Measurements from ENCODE around the gene C1RL. TPM values are rescaled to one million over a fixed set of nuclear protein-coding genes. Genes with fewer than 3 reads are reported as not detected.

Gene C1RL
- total RNA-seq, 4 donors from 2014 or later = 28.5 to 50.8 (median 34.7) TPM

GRCh38 chr12:7090222-7090998 lies 18.6 kb downstream of the C1RL start:
- peak; percentile 62 to 63 for DNase-seq (ENCODE audit: low spot score in 2 of 2)
- peaks cover 50% of the 10 kb centered on the region for H3K4me1 ChIP-seq
- H3K9me3 ChIP-seq = no peaks in the 10 kb centered on the region
- TF ChIP-seq POLR2A (IDR thresholded peaks at IDR 0.05) (no peak), EP300 (IDR thresholded peaks at IDR 0.05) (no peak), POLR2AphosphoS5 (IDR thresholded peaks at IDR 0.05) (no peak)
- TF ChIP-seq, protein P1, sequence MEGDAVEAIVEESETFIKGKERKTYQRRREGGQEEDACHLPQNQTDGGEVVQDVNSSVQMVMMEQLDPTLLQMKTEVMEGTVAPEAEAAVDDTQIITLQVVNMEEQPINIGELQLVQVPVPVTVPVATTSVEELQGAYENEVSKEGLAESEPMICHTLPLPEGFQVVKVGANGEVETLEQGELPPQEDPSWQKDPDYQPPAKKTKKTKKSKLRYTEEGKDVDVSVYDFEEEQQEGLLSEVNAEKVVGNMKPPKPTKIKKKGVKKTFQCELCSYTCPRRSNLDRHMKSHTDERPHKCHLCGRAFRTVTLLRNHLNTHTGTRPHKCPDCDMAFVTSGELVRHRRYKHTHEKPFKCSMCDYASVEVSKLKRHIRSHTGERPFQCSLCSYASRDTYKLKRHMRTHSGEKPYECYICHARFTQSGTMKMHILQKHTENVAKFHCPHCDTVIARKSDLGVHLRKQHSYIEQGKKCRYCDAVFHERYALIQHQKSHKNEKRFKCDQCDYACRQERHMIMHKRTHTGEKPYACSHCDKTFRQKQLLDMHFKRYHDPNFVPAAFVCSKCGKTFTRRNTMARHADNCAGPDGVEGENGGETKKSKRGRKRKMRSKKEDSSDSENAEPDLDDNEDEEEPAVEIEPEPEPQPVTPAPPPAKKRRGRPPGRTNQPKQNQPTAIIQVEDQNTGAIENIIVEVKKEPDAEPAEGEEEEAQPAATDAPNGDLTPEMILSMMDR (IDR thresholded peaks at IDR 0.05) = no peak
- H3K36me3 ChIP-seq = peaks cover 33% of the 10 kb centered on the region
- H3K27me3 ChIP-seq = no peaks in the 10 kb centered on the region
- H3K27ac ChIP-seq = peak overlapping the region; percentile 90
- WGBS = 69% methylated on average over 16 of the region's 16 CpGs
- H3K4me3 ChIP-seq = peak overlapping the region; percentile 52

DNA sequence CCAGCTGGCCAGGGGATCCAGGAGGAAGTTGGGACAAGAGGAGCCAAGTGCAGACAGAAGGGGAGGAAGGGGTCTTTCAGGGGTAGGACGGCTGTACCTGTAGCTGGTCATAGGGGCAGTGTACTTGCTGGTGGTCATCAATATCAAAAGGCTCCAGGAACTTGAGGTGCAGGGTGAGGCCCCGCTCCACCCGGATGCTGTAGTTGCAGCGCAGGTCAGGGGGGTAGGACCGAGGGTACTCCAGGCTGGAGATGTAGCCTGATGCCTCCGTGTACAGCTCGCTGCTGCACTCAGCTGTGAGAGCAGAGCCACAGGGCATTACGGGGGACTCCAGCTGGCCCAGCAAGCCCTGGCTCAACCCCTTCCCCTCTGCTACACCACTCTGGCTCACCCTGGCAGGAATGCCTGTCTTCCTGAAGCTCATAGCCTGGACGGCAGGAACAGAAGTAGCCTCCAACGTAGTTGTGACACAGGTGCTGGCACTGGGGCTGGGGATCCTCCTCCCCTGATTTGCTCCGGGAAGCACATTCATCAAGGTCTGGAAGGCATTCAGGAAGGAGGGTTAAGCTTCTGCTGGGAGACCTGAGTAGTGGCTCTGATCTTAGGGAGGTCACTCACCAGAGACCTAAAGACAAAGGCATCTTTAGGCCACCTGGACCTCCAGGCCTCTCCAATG lies 19.7 kb downstream of the C1RL start:
- H3K36me3 ChIP-seq = peaks cover 38% of the 10 kb centered on the region
- WGBS = 78% methylated on average over 7 of the region's 11 CpGs
- no peaks in the 10 kb centered on the region for H3K9me3 ChIP-seq
- H3K4me3 ChIP-seq = peak overlapping the region; percentile 52
- no peaks in the 10 kb centered on the region for H3K27me3 ChIP-seq
- no peak overlapping the region for H3K27ac ChIP-seq
- TF ChIP-seq POLR2A (IDR thresholded peaks at IDR 0.05) = no peak
- TF ChIP-seq EP300 (IDR thresholded peaks at IDR 0.05) = no peak
- TF ChIP-seq, protein P1 (IDR thresholded peaks at IDR 0.05) = no peak
- TF ChIP-seq POLR2AphosphoS5 (IDR thresholded peaks at IDR 0.05) = no peak
- DNase-seq (ENCODE audit: low spot score in 2 of 2) = peak in 1 of 2 donors; percentile 72
- peaks cover 47% of the 10 kb centered on the region for H3K4me1 ChIP-seq

- Histone ChIP-seq H3K27ac (no peak overlapping the region), H3K36me3 (peaks cover 38% of the 10 kb centered on the region)
- DNase-seq (ENCODE audit: low spot score in 2 of 2) = no peak
Measured at GRCh38 chr12:7083125-7083524, 25.9 kb downstream of the C1RL start.

GRCh38 chr12:7081037-7081436 lies 28.0 kb downstream of the C1RL start:
- no peak for DNase-seq (ENCODE audit: low spot score in 2 of 2)
- peaks cover 26% of the 10 kb centered on the region for H3K36me3 ChIP-seq
- H3K27ac ChIP-seq = no peak overlapping the region
- no peak overlapping the region for H3K4me3 ChIP-seq
- no peaks in the 10 kb centered on the region for H3K9me3 ChIP-seq
- H3K27me3 ChIP-seq = no peaks in the 10 kb centered on the region
- TF ChIP-seq, protein P1 (IDR thresholded peaks at IDR 0.05) = no peak
- TF ChIP-seq POLR2AphosphoS5 (IDR thresholded peaks at IDR 0.05) = no peak
- TF ChIP-seq EP300 (IDR thresholded peaks at IDR 0.05) = no peak
- no peak for TF ChIP-seq POLR2A (IDR thresholded peaks at IDR 0.05)
- 71% methylated on average over 14 of the region's 14 CpGs for whole genome bisulfite sequencing
- H3K4me1 ChIP-seq = peaks cover 32% of the 10 kb centered on the region

More at GRCh38 chr12:7083125-7083524, 25.9 kb downstream of the C1RL start:
- peaks cover 32% of the 10 kb centered on the region for H3K4me1 ChIP-seq
- TF ChIP-seq EP300 (IDR thresholded peaks at IDR 0.05) (no peak), POLR2AphosphoS5 (IDR thresholded peaks at IDR 0.05) (no peak), POLR2A (IDR thresholded peaks at IDR 0.05) (no peak)
- TF ChIP-seq, protein P1 (IDR thresholded peaks at IDR 0.05) = no peak
- no peaks in the 10 kb centered on the region for H3K9me3 ChIP-seq
- H3K4me3 ChIP-seq = no peak overlapping the region
- no peaks in the 10 kb centered on the region for H3K27me3 ChIP-seq

DNA sequence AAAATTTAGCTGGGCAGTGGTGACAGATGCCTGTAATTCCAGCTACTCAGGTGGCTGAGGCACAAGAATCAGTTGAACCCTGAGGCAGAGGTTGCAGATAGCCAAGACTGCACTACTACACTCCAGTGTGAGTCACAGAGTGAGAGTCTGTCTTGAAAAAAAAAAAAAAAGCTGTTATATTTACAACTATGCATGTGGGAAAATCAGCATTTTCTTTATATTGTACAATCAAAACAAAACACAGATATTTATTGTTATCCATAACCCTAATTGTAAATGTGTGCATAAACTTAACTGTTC lies 29.2 kb downstream of the C1RL start:
- no peak for TF ChIP-seq EP300 (IDR thresholded peaks at IDR 0.05)
- no peak for TF ChIP-seq POLR2AphosphoS5 (IDR thresholded peaks at IDR 0.05)
- TF ChIP-seq POLR2A (IDR thresholded peaks at IDR 0.05) = no peak
- TF ChIP-seq, protein P1 (IDR thresholded peaks at IDR 0.05) = no peak
- peaks cover 32% of the 10 kb centered on the region for H3K4me1 ChIP-seq
- peak overlapping the region; percentile 89 for H3K27ac ChIP-seq
- H3K9me3 ChIP-seq = no peaks in the 10 kb centered on the region
- no peak for DNase-seq (ENCODE audit: low spot score in 2 of 2)
- H3K4me3 ChIP-seq = peak overlapping the region; percentile 8
- H3K27me3 ChIP-seq = no peaks in the 10 kb centered on the region
- peaks cover 14% of the 10 kb centered on the region for H3K36me3 ChIP-seq

Measured in suprapubic skin (tissue), 4 donors.